ENCODE measurements around the gene DHX35.

DNA sequence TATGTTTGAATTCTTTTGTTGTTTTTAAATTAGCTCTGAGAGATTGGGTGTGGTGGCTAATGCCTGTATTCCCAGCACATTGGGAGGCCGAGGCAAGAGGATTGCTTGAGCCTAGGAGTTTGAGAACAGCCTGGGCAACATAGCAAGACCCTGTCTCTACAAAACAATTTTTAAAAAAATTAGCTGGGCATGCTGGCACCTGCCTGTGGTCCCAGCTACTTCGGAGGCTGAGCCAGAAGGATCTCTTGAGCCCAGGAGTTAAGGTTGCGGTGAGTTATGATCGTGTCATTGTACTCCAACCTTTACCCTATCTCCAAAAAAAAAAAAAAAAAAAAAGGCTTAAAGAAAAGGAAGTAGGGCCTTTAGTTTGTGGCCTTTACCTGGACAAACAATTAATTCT is 22.9 kb downstream of the DHX35 start:
- TF ChIP-seq POLR2A (IDR thresholded peaks at IDR 0.05) (no peak), CTCF (IDR thresholded peaks at IDR 0.05) (no peak)

All from tibial nerve (tissue), 3 donors.